Breast epithelium (tissue), 4 donors: Measurements from ENCODE around the gene PINLYP. TPM values are rescaled to one million over a fixed set of nuclear protein-coding genes. Genes with fewer than 3 reads are reported as not detected.

ENCODE experiments used
- DNase-seq, 2 donors: peaks; one replicate each; pipeline ENCODE4 v3.0.0-alpha.2; 2019; ENCODE audit warnings: low spot score in 2 of 2
- H3K27ac ChIP-seq, 2 donors: fragments of 200-600 bp; sonication (generic) in 1 of 2; one replicate each; pipeline ENCODE4 v1.5.1; 2016 to 2019; ENCODE audit warnings: mild to moderate bottlenecking in 1 of 2
- H3K27me3 ChIP-seq, 2 donors: fragments of 200-600 bp; sonication (generic) in 1 of 2; one replicate each; pipeline versions ENCODE4 v1.5.1 to v1.6.0; 2017 to 2019; ENCODE audit warnings: control low read depth in 1 of 2, mild to moderate bottlenecking in 1 of 2
- H3K36me3 ChIP-seq: fragments of 200-600 bp; one replicate; pipeline ENCODE4 v1.5.1; 2019
- H3K4me1 ChIP-seq, 2 donors: fragments of 200-600 bp; sonication (generic); one replicate each; pipeline ENCODE4 v1.5.1; 2016 to 2019; ENCODE audit warnings: control low read depth in 1 of 2
- H3K4me3 ChIP-seq, 3 donors: fragments of 200-600 bp; sonication (generic); 1 replicate in 2 of 3; 2 replicates in 1 of 3; pipeline ENCODE4 v1.5.1; 2016 to 2019; ENCODE audit warnings: mild to moderate bottlenecking in 3 of 3, moderate library complexity in 2 of 3
- H3K9me3 ChIP-seq, 2 donors: fragments of 200-600 bp; sonication (generic) in 1 of 2; one replicate each; pipeline ENCODE4 v1.5.1; 2016 to 2019; ENCODE audit warnings: control low read depth in 1 of 2
- CTCF ChIP-seq, 3 donors: fragments of 450-650 bp; IDR thresholded peaks; one replicate each; pipeline ENCODE4 v1.5.1; 2016 to 2017; ENCODE audit warnings: antibody characterized with exemption in 3 of 3, mild to moderate bottlenecking in 3 of 3, moderate library complexity in 3 of 3
- POLR2A ChIP-seq: fragments of 450-650 bp; IDR thresholded peaks from one replicate; pipeline ENCODE4 v1.6.1; 2016; ENCODE audit warnings: antibody characterized with exemption, mild to moderate bottlenecking, moderate library complexity
- POLR2AphosphoS5 ChIP-seq, 3 donors: sonication (generic); formaldehyde crosslinking; IDR thresholded peaks; one replicate each; pipeline ENCODE4 v1.6.1; 2017; ENCODE audit warnings: antibody characterized with exemption in 3 of 3
- intact Hi-C: fragments of 100-400 bp; cut with DNase I; formaldehyde crosslinking; loops from one replicate; pipeline ENCODE4 v1.15.1; 2023; ENCODE audit warnings: low total_unique reads
- total RNA-seq, 3 donors: library from RNA; depleted of rRNA; stranded (reverse); fragments of >200 nt; gene quantifications; one replicate each; pipeline ENCODE4 v1.1.0, GENCODE V29; 2016

Gene PINLYP
- 10 to 100 TPM in 1 of 3 donors, 1 to 10 TPM in 2; 4.5 to 12.5 (median 6.9) TPM for total RNA-seq

DNA sequence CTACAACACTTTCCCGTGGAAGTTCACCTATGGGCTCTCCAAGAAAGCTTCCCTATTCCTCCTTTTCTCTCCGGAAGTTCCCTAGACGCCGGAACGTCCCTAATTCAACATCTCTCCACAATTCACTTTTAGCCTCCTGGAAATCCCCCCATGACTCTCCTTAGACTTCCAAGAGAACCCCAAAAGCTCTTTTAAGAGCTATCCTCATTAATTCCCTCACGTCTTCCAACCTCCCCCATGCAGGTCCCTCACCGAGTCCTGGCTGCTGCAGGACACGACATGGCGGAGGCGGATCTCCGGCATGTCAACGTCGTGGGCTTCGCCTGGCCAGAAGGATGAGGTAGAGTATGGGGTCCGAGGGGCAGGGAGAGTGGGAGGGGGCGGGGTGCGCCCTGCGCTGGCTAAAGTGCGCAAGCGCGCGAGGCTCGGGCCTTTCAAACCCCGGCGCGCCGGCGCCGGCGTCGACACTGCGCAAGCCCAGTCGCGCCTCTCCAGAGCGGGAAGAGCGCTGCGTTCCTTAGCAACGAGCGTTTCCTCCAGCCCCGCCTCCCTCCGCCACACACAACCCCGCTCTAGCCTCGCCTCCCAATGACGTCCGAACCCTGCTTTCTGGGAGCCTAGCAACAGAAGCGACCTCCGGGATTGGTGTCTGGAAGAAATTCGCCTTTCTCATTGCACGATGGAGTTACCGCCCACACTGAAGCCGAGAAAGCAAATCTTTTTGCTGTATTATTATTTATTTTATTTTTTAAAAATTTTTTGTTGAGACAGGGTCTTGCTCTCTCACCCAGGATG, at the start of gene PINLYP, which contains the start of gene XRCC1:
Gene PINLYP, plus strand, starts transcription at position 646 of the 795 bp plus-strand sequence. CDS start 1,391 bp downstream, outside the sequence.
Gene XRCC1, minus strand, starts transcription at position 372 of the 795 bp plus-strand sequence. Its CDS starts 69 bp downstream, at position 303.
- Histone ChIP-seq H3K4me1 (peaks cover 0 to 7% of the 10 kb centered on the region in 2 donors), H3K36me3 (no peaks in the 10 kb centered on the region), H3K27me3 (no peaks in the 10 kb centered on the region), H3K27ac (peak within 1 kb of the TSS; percentile 73 to 91), H3K4me3 (peak within 1 kb of the TSS; percentile 69 to 87 (median 69)), H3K9me3 (no peaks in the 10 kb centered on the region)
- DNase-seq, result peak; percentile 97 to 98
- intact Hi-C loops, result no loop called here
- TF ChIP-seq POLR2A (peak; percentile 40), CTCF (IDR thresholded peaks at IDR 0.05) (no peak), POLR2AphosphoS5 (IDR thresholded peaks at IDR 0.05) (peak; percentile 60 to 79 (median 76))

DNA sequence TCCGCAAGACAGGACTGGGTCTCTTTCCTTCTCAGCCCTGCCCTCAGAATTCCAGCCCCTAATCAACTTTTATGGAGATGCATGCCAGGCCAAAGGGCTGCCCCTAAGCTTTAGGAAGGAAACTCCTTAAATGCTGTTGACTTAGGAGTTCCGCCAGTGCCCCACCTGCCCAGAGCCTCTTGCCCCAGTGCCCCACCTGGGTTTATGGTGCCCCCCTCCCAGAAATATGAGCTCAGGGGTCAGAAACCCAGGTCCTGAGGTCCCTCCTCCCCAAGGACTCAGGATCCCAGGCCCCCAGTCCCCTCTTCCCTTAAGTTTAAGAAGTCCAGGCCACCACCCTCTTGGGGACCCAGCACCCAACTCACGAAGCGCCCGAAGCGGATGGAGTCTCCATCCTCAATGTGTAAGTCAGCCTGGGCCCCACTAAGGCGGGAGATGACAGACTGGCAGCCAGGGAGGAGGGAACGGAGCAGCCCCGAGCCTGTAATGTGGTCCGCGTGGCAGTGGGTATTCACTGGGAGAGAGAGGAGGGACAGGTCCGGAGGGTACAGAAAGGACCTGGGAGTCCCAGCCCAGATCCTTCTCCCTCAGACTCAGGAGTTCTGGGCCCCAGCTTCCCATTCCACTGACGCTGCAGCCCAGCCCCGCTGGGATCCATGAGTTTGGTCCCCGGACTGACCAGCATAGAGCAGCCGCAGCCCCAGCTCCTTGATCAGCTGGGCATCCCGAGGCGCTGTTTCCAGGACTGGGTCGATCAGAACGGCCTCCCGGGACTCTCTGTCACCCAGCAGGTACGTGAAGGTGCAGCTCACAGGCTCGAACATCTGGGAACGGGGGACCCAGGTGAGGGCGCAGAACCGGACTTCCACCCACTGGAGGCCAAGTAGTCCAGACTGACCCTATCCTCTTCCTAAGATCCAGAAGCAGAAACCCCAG, 49.5 kb upstream of the PINLYP start:
- TF ChIP-seq POLR2A (no peak), CTCF (IDR thresholded peaks at IDR 0.05) (no peak), POLR2AphosphoS5 (IDR thresholded peaks at IDR 0.05) (no peak)
- intact Hi-C loops, result no loop called here
- H3K27me3 ChIP-seq, result no peaks in the 10 kb centered on the region
- peak overlapping the region; percentile 93 to 95 for H3K27ac ChIP-seq
- peak in 1 of 2 donors; percentile 35 for DNase-seq
- no peaks in the 10 kb centered on the region for H3K36me3 ChIP-seq
- peak overlapping the region; percentile 73 to 86 (median 85) for H3K4me3 ChIP-seq
- peaks cover 4 to 8% of the 10 kb centered on the region in 2 donors for H3K4me1 ChIP-seq
- H3K9me3 ChIP-seq, result no peaks in the 10 kb centered on the region

DNA sequence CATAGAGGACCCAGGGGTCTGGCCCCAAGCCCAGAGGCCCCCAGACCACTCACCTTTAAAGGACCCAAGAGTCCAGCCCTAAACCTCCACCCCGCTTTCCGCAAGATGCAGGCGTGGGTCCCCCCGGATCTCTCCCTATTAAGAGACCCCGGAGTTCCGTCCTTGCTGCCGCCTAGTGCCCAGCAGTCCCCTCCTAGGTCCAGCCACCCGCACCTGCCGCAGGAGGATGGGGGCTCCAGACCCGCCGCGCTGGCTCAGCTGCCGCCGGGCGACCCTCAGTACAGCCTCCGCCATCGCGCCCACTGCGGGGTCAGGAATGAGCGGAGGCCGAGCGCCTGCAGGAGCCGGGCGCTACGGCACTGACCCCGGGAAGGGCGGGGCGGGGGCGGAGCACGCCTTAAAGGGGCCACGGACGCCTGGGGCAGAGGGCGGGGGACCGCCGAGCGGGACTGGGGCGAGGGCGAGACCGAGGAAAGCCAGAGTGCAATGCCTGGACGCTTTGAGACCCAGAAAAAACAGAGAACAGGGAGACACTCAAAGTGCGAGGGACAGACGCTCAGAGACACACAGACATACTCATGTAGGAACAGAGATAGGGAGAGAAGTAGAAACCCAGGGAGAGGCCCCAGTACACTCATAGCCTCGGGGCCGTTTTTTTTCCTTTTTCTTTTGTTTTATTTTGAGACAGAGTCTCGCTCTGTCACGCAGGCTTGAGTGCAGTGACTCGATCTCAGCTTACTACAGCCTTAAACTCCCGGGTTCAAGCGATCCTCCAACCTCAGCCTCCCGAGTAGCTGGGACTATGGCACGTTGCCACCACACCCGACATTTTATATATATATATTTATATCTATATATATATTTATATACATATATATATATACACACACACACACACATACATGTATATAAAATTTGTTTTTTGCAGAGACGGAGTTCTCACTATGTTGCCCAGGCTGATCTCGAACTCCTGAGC, 48.4 kb upstream of the PINLYP start, which contains the start of gene ETHE1:
Gene ETHE1, minus strand, starts transcription at position 318 of the 976 bp plus-strand sequence. Its CDS starts 24 bp downstream, at position 294.
- Histone ChIP-seq H3K27ac (peak within 1 kb of the TSS; percentile 93 to 95), H3K4me1 (peaks cover 4 to 8% of the 10 kb centered on the region in 2 donors)
- intact Hi-C loops, result no loop called here

More for the DNA sequence above, 48.4 kb upstream of the PINLYP start, which contains the start of gene ETHE1:
- H3K27me3 ChIP-seq, result no peaks in the 10 kb centered on the region
- no peaks in the 10 kb centered on the region for H3K9me3 ChIP-seq
- H3K4me3 ChIP-seq, result peak within 1 kb of the TSS; percentile 73 to 86 (median 85)
- no peaks in the 10 kb centered on the region for H3K36me3 ChIP-seq
- DNase-seq, result peak; percentile 63 to 73
- TF ChIP-seq CTCF (IDR thresholded peaks at IDR 0.05) (no peak), POLR2AphosphoS5 (IDR thresholded peaks at IDR 0.05) (peak; percentile 39 to 72 (median 56)), POLR2A (peak; percentile 66)
